ENCODE results near the gene TREH.

DNA sequence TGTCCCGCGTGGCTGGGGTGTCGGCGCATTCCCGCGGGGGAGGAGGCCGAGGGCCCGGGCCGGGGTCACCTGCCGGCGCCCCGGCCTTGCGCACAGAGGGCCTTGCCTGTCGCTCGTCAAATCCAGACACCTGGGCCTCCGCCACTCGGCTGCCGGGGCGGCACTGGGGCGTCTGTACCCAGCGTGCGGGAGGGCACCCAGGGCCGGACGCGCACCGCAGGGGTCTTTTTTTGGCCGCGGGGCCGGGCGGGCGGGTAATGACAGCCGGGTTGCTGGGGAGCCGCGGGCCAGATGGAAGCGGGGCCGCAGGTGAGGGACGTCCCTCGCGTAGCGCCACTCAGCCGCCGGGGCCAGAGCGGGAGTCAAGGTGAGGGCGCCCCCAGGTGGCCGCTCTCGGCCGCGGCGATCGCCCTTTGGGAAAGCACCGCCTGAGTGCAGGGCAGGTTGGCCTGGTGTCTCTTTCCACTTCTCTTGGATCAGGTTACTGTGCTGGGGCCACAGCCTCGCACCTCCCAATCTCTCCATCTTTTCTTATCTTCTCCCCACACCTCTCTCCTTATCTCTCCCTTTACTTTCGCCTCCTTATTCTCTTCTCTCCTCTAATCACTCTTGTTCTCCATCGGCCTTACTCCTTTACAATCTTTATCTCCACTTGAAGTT, 68.5 kb downstream of the TREH start:
- TF ChIP-seq SMC3 (IDR thresholded peaks at IDR 0.05; ENCODE audit: low read depth, low read length) (no peak), TAF1 (IDR thresholded peaks at IDR 0.05; ENCODE audit: borderline replicate concordance, low read depth, low read length) (no peak), CTCF (IDR thresholded peaks at IDR 0.05) (peak; percentile 54)

Measured in SK-N-SH (cell line).